H1 (cell line): Measurements from ENCODE around the gene OPCML. TPM values are rescaled to one million over a fixed set of nuclear protein-coding genes. Genes with fewer than 3 reads are reported as not detected.

Experiments used
- NRF1 ChIP-seq: IDR thresholded peaks from 2 replicates; pipeline ENCODE4 v1.6.1; 2011; ENCODE audit warnings: mild to moderate bottlenecking, low read depth, low read length, improper control_type of control experiment
- polyA plus RNA-seq, 7 experiments: library from polyadenylated mRNA; depleted of rRNA in 3 of 7; stranded (reverse) in 5 of 7; unstranded in 2 of 7; fragments of >200 nt in 5 of 7; fragments of 200-250 nt in 2 of 7; gene quantifications; 1 replicate in 5 of 7; 2 replicates in 1 of 7; 4 replicates in 1 of 7; pipeline versions ENCODE4 v1.2.1 to v1.2.3, GENCODE V29; 2011 to 2013; ENCODE audit warnings: missing spikeins in 2 of 7, mixed read lengths in 2 of 7
- total RNA-seq: library from RNA; stranded (reverse); fragmentation: NEBNext Ultra II Directional; extraction: Animal tissue kit (Norgen Biotek cat#: 25700); gene quantifications from 2 replicates; pipeline ENCODE4 v1.2.1, GENCODE V29; 2021
- TF ChIP-seq, protein P1 (sequence below): IDR thresholded peaks from 2 replicates; pipeline ENCODE4 v1.6.1; 2012; ENCODE audit warnings: low read length, inconsistent platforms
- TF ChIP-seq, protein P2 (sequence below): IDR thresholded peaks from 2 replicates; pipeline ENCODE4 v1.6.1; 2012; ENCODE audit warnings: inconsistent platforms
- TF ChIP-seq, protein P3 (sequence below): IDR thresholded peaks from 2 replicates; pipeline ENCODE4 v1.6.1; 2011; ENCODE audit warnings: low read depth, mild to moderate bottlenecking, low read length; ENCODE audit not compliant: insufficient read depth

Gene OPCML
- total and polyA plus RNA-seq, 2 of the 8 experiments (the other 6 are each of a cell fraction or from before 2014, with no cell fraction given): 2.3 to 3.1 TPM

DNA sequence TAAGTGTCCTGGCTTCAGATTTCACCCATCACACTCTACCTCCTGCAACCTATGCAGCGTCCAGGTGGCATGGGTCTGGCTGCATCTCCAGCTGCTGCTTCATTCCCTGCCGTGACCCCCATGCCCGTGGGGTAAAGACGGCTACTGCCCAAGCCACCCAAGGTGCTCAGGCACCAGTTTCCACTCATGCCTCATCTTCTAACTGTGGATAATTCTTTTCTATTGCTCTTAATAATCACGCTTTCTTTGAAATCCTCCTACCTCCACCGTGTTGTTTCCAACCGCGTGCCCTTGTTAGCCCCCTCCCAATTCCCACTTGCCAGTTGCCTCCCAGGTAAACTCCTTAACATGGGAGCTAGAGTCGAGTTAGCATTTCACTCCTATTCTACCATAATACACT, 738.5 kb downstream of the OPCML start (continued):
- TF ChIP-seq, protein P1, sequence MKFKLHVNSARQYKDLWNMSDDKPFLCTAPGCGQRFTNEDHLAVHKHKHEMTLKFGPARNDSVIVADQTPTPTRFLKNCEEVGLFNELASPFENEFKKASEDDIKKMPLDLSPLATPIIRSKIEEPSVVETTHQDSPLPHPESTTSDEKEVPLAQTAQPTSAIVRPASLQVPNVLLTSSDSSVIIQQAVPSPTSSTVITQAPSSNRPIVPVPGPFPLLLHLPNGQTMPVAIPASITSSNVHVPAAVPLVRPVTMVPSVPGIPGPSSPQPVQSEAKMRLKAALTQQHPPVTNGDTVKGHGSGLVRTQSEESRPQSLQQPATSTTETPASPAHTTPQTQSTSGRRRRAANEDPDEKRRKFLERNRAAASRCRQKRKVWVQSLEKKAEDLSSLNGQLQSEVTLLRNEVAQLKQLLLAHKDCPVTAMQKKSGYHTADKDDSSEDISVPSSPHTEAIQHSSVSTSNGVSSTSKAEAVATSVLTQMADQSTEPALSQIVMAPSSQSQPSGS: no peak
- no peak for TF ChIP-seq NRF1
- TF ChIP-seq, protein P2, sequence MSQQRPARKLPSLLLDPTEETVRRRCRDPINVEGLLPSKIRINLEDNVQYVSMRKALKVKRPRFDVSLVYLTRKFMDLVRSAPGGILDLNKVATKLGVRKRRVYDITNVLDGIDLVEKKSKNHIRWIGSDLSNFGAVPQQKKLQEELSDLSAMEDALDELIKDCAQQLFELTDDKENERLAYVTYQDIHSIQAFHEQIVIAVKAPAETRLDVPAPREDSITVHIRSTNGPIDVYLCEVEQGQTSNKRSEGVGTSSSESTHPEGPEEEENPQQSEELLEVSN: no peak
- TF ChIP-seq, protein P3, sequence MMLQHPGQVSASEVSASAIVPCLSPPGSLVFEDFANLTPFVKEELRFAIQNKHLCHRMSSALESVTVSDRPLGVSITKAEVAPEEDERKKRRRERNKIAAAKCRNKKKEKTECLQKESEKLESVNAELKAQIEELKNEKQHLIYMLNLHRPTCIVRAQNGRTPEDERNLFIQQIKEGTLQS: no peak
